CD4-positive, alpha-beta T cell treated with Interleukin-15 for 4 hours (primary cell): Measurements from ENCODE around the gene SLC22A23.
A peak's percentile ranks its signal among the peaks of the same experiment; 100 is the strongest.

Experiments used
- DNase-seq: peaks from one replicate; pipeline ENCODE4 v3.0.0-alpha.2; 2020; ENCODE audit warnings: low spot score

The SLC22A23 gene

DNA sequence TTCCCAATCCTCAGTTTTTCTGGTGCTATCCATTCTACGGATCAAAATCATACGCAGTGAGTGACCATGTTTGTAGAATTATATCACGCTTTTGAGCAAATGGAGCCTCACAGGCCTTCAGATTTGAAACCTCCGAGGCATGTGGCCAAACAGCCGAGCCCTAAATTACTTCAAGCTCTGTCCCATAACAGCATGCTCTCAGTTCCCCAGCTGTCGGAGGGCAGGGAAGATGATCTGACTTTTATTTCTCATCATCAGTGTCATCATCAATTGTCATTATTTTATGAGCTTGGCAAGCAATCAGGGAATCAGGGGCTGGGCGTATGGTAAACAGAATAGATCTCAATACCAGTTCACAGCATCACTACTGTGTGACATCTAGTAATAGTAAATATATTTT lies 124.9 kb downstream of the SLC22A23 start:
- no peak for DNase-seq

DNA sequence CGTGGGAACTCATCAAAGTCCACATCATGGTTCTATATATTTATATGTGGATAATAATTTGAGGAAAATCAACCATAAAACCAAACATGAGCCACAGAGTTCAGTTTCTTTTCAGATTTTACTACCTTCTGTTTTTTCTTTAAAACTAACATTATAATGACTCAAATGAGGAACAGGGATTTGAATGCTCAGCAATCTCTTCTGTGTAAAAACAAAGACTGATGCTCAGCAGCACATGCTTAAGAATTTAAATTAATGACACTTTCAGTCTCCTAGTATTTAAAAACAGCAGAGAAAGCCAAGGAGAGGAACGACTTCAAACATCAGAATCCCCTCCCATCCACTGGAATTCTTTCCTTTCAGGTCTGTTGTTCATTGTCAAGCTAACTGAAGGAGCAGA lies 125.4 kb downstream of the SLC22A23 start:
- DNase-seq, result no peak

DNA sequence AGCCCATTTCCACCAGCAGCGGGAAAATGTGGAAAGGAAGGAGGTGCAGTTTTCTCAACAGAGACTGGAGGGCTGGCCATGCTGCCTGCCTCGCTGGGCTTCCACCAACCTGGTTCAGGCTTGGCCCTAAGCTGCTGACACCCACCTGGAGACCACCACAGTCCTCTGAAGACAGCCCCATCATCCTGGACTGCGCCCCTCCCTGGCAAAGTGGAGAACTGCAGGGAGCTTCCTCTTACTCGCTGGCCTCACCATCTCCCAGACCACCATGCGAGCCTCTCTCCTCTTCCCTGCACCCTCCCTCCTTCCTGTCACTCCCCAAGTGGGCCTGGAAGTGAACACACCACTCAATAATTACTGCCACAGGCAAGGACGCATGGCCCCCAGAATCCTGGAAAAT lies 126.7 kb downstream of the SLC22A23 start:
- DNase-seq, result no peak

DNA sequence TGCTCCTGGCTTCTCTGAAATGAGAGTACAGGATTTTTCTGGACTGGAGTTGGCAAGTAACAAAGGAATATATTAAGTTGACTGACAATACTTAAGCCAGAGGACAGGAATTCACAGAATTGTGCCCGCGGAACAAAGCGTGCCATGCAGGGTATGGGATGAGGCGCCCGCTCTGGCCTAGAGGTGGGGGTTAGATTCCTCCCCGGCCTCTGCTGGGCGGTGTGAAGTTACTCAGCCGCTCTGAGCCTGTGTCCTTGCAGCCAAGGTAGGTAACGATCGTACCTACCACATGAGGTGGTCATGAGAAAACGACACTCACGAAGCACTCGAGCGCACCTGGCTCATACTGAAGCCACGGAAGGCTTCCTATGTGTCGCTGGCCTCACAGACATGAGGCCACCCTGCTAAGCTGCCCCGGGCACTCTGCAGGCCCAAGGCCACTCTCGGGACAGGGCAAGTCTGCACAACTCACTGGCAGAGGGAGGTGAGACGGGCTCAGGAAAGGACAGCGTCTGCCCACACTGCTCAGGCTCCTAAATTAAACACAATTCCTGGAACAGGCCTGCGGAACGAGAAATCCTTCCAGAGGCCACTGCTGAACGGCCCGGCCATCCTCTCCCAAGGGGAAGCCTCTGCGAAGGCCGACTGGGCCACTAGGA lies 127.3 kb downstream of the SLC22A23 start:
- no peak for DNase-seq

DNA sequence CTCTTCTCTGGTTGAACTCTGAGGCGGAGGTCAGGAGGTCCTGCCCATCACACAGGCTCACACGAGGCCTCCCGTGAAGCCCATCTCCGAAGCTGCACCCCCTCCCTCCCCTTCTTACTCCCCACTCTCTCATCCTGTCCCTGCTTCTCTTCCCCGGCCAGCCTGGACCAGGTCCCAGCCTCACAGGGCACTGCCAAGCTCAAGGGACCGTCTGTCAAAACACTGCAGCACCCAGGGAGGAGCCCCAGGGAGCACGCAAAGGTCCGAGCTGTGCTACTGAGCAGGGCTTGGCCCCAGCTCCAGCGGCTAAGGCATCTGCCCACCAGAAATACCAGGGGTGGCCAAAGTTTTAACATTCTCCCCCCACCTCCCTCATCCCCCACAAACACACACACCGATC lies 128.1 kb downstream of the SLC22A23 start:
- DNase-seq, result no peak

DNA sequence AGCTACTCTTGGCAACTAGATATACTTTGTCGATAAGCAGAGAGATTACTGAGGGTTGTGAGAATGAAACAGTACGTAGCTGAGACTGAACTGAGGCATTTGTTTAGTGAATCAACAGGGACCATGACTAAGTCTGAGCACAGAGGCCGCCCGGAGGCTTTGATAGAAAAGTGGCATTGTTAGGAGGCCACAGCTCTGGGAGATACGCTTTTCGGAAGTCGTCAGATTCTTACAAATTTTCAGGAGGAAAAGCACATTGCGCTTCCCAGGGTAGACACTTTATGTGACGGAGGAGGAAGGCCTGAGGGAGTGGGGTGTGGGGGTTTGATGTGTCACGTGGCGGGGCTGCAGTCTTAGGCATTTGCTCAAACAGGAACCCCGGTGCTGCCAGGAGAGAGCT lies 128.7 kb downstream of the SLC22A23 start:
- DNase-seq, result no peak

DNA sequence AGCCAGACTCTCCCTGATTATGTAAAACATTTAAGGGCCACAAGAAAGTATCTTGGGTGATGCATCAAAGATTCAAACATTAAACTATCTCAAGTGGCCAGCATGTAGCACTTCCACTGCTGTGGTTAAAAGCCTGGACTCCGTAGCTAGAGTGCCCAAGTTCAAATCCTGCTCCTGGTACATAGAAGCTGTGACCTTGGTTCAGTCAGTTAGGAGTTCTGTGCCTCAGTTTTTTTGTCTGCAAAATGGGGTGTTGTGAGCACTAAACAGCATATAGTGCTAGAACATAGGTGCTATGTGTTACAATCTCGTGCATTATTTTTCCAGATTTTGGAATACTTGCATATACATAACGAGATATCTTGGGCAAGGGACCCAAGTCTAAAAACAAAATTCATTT lies 129.4 kb downstream of the SLC22A23 start:
- DNase-seq, result no peak

DNA sequence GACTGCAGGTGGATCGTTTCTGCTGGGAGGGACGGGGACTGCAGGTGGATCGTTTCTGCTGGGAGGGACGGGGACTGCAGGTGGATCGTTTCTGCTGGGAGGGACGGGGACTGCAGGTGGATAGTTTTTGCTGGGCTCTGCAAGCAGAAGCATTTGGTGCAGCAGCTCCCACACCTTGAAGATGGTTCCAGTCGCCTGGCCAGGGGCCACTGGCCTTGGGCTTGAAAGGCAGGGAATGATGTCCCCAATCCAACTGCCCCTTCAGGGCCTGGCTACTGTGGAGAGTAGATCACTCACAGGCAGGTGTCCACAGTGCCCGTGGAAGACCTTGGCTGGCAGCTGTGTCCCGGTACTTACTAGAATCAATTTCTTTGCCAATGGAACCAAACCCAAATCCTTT lies 129.9 kb downstream of the SLC22A23 start:
- no peak for DNase-seq

DNA sequence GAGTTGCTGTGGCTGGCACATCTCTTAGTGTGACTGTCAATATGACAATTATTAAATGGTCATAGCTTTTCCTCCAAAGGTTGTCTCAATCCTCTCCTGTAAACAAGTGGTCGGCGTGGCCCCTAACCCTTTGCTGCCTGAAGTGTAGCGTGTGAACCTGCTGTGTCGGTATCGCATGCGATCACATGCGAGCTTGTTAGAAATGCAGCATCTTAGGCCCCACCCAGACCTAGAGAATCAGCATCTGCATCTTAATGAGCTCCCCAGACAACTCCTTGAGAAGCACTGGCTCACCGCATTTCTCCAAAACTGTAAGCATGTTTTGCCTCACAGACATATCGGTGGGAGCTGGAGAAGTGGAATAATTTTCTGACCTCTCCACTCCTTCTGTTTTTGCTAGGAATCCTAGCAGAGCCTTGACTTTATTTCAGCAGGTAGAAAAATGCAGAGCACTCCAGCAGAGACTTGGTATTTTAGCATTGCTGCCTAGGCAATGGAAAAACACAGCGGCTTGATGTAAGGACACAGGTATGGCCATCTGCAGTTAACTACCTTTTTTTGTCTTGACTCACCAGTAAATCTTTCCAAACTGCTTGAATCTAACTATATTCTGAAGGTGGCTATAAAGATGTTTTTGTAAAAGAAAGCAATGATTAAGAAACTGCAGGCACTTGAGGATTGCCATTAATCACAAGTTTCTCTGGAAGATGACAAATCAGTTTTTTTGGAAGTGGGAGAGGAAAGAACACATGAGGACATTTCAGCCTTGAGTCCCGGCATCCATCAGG lies 130.5 kb downstream of the SLC22A23 start:
- no peak for DNase-seq

DNA sequence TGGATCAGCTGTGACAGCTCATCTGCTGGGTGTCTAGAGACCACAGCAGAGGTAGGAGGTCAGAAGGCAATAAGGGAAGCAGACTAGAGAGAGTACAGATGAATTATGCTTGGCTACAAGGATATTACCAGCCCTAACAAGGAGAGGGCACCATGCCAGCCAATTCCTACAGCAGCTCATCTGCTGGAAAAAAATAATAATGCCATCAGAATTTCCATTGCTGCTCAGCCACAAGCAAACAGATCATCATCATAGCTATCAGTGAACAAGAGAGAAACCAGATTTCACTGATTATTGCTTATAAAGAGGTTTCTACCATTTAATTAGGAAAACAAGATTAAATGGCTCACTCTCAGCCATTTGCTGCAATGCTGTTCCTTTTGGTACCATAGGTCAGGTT lies 131.6 kb downstream of the SLC22A23 start:
- DNase-seq, result no peak

DNA sequence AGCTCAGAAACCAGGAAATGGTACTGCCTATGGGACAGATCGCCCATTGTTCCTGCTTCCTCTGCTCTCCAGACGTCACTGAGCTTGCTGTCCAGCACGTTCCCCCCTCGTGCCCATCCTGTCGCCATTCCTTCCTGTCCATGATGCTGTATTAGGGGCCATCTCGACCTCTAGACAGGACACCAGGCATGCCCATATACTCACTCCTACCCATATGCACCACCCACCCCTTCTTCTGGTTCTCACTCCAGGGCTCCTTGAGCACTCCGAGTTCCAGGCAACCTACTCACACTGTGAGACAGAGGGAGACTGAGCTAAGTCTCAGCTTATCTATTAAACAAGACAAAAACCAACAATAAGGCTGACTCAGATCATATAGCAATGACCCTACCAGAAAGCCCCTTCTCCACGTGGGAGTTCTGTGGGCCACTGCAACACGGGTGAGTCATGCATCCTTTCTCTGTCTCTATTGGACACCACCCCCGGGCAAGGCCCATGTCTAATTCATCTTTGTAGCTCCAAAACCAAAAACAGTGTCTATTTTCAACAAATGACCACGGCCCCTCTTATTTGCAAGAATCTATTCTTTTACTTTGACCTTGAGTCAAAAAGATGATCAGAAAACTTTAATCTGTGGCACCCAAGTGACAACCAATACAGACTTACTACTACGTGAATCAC lies 132.4 kb downstream of the SLC22A23 start:
- DNase-seq, result peak; percentile 7

DNA sequence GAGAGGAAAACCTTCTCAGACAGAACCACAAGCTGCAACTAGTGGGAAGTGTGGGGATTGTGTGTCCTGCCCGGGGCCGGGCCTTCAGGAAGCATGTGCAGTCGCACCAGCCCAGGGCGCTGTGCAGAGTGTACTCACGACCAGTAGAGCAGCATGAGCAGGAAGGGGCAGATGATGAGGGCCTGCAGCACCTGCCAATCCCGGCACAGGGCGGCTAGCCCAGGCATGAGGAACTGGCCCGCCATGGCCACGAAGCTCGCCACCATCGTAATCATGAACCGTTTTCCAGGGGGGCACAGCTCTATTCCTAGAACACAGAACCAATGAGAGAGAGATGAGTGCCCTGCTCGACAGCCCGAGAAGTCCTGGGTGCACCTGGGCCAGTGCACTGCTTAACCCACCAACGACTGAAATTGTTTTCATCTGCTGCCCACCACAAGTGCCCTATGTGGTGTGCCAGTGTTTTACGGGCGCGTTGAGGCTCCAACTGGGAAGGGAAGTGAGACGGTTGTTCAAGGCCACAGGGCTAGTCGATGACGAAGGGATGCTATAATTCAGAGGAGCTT lies 133.1 kb downstream of the SLC22A23 start:
- no peak for DNase-seq

DNA sequence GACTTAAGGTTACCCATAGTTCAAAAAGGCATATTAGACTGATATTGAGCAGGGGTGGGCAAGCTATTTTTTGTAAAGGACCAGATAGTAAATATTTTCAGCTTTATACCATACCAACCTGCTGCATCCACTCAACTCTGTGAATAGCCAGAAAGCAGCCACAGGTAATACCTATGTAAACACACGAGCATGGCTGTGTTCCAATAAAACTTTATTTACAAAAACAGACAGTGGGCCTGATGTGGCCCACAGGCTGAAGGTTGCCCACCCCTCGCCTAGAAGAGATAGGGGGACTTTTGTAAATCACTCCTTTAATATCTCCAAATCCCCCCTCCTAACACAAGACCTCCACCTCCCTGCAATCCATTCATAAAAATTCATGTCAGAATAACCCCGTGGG lies 133.7 kb downstream of the SLC22A23 start:
- DNase-seq, result no peak

DNA sequence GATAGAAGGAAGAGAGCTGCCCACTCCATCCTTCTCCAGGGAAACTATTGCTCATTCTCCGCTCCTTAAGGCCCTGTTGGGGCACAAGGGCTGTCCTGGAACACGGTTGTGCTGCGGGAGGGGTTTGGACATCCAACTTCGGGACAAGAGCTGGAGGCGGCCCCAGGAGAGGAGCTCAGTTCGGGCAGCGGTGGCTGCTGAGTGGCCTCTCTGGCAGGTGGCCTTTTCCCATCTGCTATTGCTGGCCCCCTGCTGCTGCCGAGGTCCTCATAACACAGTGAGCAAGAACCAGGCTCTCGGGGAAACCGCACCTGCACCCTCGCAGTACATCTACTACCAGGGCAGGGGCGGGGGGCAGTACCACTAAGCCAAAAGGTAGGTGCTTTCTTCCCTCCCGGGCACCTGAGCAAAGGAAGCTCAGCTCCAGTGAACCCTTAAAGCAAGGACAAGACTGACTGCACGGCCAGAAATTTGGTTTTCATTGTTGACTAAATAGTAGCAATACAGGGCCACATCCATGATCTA lies 134.4 kb downstream of the SLC22A23 start:
- DNase-seq, result no peak

DNA sequence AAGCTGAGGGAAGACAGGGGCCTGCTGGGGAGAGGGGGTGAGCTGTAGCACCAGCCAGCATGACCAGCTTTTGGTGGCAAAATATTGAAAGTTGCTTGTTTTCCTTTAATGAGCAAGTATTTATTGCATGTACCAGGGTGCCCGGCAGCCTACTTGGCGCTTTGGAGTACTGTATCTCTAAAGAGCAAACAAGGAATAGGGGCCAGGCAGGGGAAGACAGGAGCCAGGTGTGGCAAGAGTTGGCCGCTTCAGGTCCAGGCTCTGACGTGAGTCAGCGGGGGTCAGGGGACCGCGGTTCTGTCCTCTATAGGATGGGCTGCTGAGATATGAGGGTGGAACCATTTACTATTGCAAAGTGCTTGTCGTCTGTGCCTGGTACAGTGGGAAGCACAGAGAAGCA lies 135.0 kb downstream of the SLC22A23 start:
- no peak for DNase-seq

DNA sequence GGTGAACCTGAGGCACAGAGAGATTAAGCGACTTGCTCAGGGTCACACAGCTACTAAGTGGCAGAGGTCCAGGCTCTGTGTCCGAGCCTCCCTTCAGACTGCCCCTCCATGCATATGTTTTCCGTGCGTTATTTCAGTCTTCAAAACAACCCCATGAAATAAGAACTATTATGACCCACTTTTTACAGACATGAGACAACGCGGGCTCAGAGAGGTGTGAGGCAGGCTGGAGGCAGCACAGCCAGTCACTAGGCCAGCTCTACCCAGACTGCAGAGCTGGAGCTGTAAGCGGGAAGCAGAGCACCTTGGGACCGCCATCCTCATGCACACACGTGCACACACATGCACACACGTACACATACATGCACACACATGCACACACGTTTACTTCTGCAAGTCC lies 135.8 kb downstream of the SLC22A23 start:
- no peak for DNase-seq

DNA sequence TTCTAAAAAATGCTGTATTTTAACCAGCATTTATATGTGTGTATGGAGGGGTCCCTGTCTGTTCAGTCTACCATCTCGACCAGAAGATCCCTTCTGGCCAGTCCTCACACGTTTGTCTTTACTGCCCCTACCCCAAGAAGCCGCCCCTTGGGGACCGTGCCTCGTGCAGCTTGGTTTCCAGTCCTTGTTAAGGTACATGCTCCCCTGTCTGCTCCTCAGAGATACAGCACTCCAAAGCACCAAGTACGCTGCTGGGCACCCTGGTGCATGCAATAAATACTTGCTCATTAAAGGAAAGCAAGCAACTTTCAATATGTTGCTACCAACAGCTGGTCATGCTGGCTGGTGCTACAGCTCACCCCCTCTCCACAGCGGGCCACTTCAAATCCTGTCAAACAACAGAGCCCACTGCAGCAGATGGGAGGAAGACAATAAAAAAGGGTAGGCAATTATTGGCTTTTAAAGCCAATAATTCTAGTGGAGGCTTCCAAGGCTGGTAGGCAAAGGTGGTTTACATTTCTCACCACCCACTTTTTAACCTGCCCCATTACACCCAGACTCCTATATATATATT lies 136.5 kb downstream of the SLC22A23 start:
- DNase-seq, result no peak

DNA sequence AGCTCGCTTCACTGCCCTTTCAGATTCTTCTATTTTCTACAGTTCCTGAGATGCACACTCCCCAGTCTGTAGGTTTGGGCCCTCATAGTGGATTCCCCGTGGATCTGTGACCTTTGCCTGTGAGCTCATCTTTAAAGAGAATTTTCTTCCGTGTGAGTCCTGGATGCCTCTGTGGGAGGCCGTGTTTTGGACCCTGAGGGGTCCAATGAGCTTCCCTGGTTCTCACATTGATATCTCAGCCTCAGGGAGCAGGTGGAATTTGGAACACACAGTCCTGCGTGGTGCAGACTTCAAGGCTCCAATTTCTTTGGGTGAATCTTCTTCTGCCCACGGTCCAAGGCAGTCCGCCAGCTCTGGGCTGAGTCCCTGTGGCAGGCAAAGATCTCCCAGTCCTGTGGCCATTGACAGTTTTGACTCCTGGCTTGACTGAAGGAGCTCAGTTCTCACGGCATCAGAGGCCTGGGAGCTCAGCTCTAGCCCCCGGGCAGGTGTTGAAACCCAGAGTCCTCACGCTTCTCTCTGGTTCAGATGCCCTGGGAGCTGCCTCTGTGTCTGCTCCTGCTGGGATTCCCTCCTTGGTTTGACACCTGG lies 137.1 kb downstream of the SLC22A23 start:
- DNase-seq, result no peak

DNA sequence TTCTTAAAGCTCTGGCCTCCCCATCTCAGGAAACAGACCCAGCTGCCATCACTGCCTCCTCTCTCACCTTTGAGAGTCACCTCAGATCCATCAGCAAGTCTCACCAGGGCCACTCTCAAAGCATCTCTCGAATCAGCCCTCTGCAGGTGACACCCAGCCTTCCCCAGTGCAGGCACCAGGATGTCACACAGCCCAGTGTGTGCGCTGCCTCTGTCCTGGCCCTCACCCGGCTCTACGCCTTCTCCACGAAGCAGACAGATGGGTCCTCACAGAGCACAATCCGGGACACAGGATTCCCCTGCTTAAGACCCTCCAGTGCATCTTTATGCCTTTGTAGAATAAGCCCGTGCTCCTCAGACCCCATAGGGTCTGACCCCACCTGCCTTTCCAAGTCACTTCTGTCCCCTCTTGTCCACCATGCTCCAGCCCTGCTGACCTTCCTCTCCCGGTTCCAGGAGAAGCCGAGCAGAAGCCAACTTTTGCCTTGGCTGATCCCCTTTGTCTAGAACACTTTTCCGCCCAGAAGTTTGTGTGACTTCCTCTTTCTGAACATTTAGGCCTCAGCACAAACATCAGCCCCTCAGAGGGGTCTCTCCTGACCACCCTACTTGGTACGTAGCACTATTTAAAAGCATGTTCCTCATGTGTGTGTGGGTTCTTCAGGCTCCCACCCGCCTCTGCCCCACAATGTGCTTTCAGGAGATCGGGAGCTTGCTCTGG lies 137.9 kb downstream of the SLC22A23 start:
- no peak for DNase-seq

DNA sequence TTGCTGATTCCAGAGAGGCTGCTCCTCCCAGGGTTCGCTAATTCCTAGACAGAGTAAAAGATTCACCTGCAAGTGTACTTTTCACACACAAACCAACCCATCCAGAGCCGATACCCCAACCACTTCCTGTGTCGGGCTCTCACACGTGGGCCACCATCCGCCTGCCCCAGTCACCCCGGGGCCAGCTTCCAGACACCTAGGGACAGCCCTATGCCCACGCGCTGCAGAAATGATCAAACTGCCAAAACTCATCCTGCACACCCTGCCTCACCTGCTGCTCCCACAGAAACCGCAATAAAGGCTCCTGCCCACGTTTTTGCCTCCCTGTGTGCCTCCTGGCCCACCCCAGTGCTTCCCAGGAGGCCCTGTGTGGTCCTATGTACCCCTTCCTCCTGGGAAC lies 138.6 kb downstream of the SLC22A23 start:
- peak; percentile 19 for DNase-seq

DNA sequence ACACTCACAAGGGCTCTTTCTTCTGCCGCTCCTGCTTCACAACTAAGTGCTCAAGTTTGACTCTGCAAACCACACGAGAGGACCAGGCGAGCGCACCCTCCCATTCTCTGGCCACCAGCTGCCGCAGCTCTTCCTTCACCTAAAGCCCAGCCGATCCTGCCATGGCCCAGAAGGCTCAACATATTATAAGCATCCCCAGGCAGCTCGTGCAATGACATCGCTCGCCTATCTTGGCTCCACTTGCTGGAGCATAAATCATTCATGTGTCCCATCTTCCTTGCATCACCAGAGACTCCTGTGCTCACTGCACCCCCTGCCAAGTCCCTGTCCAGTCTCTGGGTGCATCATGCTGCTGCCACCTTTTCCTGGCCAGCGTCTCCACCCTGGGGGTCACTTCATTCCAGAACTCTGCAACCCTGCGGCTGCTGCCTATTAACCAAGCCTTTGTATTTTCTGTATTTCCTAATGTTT lies 139.1 kb downstream of the SLC22A23 start:
- no peak for DNase-seq
